B cell (primary cell): ENCODE measurements around the gene MAPK4.

Experiments used
- CTCF ChIP-seq: fragments of 200-600 bp; IDR thresholded peaks from one replicate; pipeline ENCODE4 v1.8.0; 2022; ENCODE audit warnings: antibody characterized with exemption, mild to moderate bottlenecking
- EZH2 ChIP-seq: IDR thresholded peaks from 2 replicates; pipeline ENCODE4 v1.6.1; 2012; ENCODE audit warnings: borderline replicate concordance, low read depth, mild to moderate bottlenecking, moderate library complexity, low read length; ENCODE audit not compliant: insufficient read depth, poor library complexity, severe bottlenecking

GRCh38 chr18:50662177-50662576 is 102.3 kb downstream of the MAPK4 start:
- peak; percentile 14 for TF ChIP-seq CTCF
- no peak for TF ChIP-seq EZH2
